Erythroblast (primary cell): ENCODE results near the gene CBFA2T2.
A peak's percentile ranks its signal among the peaks of the same experiment; 100 is the strongest.
"Not testable (repeated sequence)": the region's sequence is repeated elsewhere in the genome, so short reads cannot be mapped to it uniquely, and the experiment has no call there.

Experiments
- DNase-seq, 2 experiments: peaks; one replicate each; lab custom pipeline; 2025; lab: John Stamatoyannopoulos, UW
- GATA1 ChIP-seq: IDR thresholded peaks from 2 replicates; pipeline ENCODE4 v1.6.1; 2011; ENCODE audit warnings: low read depth, mild to moderate bottlenecking, control low read depth, low read length, moderate library complexity
- POLR2A ChIP-seq: IDR thresholded peaks from 2 replicates; pipeline ENCODE4 v1.6.1; 2011; ENCODE audit warnings: mild to moderate bottlenecking, low read length

The CBFA2T2 gene

GRCh38 chr20:33541074-33541473 is 51.2 kb downstream of the CBFA2T2 start:
- TF ChIP-seq GATA1: no peak
- no peak for DNase-seq

GRCh38 chr20:33541797-33542196 is 51.9 kb downstream of the CBFA2T2 start:
- no peak for DNase-seq
- TF ChIP-seq GATA1 (no peak), POLR2A (no peak)

GRCh38 chr20:33545763-33546162 is 55.9 kb downstream of the CBFA2T2 start:
- no peak for DNase-seq
- no peak for TF ChIP-seq GATA1
- TF ChIP-seq POLR2A: no peak

GRCh38 chr20:33549229-33549999 is 59.5 kb downstream of the CBFA2T2 start:
- DNase-seq: peak in 1 of 2 experiments; percentile 15
- TF ChIP-seq GATA1: no peak
- TF ChIP-seq POLR2A: no peak

- TF ChIP-seq GATA1: no peak
- no peak for TF ChIP-seq POLR2A
Measured at GRCh38 chr20:33551778-33552177, 61.9 kb downstream of the CBFA2T2 start.

GRCh38 chr20:33552519-33552918 is 62.6 kb downstream of the CBFA2T2 start:
- DNase-seq: no peak
- no peak for TF ChIP-seq GATA1
- TF ChIP-seq POLR2A: no peak

More at GRCh38 chr20:33551778-33552177, 61.9 kb downstream of the CBFA2T2 start:
- no peak for DNase-seq

- no peak for DNase-seq
- TF ChIP-seq GATA1: no peak
- no peak for TF ChIP-seq POLR2A
Measured at GRCh38 chr20:33553516-33553915, 63.6 kb downstream of the CBFA2T2 start.

- DNase-seq: peak; percentile 75 to 76
- TF ChIP-seq POLR2A (peak; percentile 49), GATA1 (no peak)
Measured at GRCh38 chr20:33554914-33555420, 65.1 kb downstream of the CBFA2T2 start.

GRCh38 chr20:33555755-33556154 is 65.9 kb downstream of the CBFA2T2 start:
- no peak for TF ChIP-seq GATA1
- no peak for TF ChIP-seq POLR2A
- no peak for DNase-seq

GRCh38 chr20:33556246-33556645 is 66.3 kb downstream of the CBFA2T2 start:
- TF ChIP-seq POLR2A: no peak
- TF ChIP-seq GATA1: no peak
- no peak for DNase-seq

GRCh38 chr20:33558348-33559144 is 68.7 kb downstream of the CBFA2T2 start:
- no peak for DNase-seq
- TF ChIP-seq GATA1 (no peak), POLR2A (no peak)

GRCh38 chr20:33559212-33559611 is 69.3 kb downstream of the CBFA2T2 start:
- TF ChIP-seq POLR2A: no peak
- DNase-seq: no peak

- TF ChIP-seq POLR2A: no peak
- no peak for TF ChIP-seq GATA1
- DNase-seq: no peak
Measured at GRCh38 chr20:33560026-33560425, 70.1 kb downstream of the CBFA2T2 start.

- not testable (repeated sequence) for DNase-seq
Measured at GRCh38 chr20:33561053-33561452, 71.2 kb downstream of the CBFA2T2 start.
